GM10266 (cell line): Measurements from ENCODE around the gene GNL1.
"Not testable (repeated sequence)": the region's sequence is repeated elsewhere in the genome, so short reads cannot be mapped to it uniquely, and the experiment has no call there.

Source experiments
- DNase-seq: peaks from one replicate; pipeline ENCODE4 v3.0.0; 2012; ENCODE audit errors: extremely low spot score
- TF ChIP-seq, protein P1 (sequence below): IDR thresholded peaks from 2 replicates; pipeline ENCODE4 v1.5.1; 2012; ENCODE audit warnings: mild to moderate bottlenecking, low read depth; ENCODE audit not compliant: control insufficient read depth, insufficient read depth; ENCODE audit errors: missing control alignments

GNL1 gene

DNA sequence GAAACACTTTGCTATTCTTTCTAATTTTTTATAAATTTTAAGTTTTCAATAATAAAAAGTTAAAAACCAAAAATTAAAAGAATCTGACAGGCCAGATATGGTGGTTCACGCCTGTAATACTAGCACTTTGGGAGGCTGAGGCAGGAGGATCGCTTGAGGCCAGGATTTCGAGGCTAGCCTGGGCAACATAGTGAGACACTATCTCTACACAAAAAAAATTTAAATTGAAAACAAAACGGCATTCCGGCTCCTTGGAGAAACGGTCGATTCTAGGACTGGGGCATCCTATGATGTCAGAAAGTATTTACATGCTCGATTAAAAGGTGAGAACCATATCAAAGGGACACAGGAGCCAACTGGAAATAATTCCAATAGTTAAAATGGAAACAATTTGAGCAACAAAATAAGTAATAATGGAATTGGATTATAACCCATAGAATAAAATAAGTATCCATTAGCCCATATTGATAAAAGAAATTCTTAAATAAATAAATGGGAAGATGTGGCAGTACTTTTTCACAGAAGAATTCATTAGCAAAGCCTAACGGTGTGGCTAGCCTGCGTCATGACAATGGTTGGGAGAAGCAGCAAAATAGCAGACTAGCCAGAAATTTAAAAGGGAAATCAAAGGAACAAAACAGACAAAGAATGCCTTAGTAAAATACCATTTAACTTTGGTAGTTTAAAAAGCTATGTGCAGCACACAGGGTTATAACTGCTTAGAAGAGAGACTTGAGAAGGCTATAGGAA is 45.7 kb downstream of the GNL1 start:
- DNase-seq, result no peak
- TF ChIP-seq, protein P1, sequence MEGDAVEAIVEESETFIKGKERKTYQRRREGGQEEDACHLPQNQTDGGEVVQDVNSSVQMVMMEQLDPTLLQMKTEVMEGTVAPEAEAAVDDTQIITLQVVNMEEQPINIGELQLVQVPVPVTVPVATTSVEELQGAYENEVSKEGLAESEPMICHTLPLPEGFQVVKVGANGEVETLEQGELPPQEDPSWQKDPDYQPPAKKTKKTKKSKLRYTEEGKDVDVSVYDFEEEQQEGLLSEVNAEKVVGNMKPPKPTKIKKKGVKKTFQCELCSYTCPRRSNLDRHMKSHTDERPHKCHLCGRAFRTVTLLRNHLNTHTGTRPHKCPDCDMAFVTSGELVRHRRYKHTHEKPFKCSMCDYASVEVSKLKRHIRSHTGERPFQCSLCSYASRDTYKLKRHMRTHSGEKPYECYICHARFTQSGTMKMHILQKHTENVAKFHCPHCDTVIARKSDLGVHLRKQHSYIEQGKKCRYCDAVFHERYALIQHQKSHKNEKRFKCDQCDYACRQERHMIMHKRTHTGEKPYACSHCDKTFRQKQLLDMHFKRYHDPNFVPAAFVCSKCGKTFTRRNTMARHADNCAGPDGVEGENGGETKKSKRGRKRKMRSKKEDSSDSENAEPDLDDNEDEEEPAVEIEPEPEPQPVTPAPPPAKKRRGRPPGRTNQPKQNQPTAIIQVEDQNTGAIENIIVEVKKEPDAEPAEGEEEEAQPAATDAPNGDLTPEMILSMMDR, result no peak

DNA sequence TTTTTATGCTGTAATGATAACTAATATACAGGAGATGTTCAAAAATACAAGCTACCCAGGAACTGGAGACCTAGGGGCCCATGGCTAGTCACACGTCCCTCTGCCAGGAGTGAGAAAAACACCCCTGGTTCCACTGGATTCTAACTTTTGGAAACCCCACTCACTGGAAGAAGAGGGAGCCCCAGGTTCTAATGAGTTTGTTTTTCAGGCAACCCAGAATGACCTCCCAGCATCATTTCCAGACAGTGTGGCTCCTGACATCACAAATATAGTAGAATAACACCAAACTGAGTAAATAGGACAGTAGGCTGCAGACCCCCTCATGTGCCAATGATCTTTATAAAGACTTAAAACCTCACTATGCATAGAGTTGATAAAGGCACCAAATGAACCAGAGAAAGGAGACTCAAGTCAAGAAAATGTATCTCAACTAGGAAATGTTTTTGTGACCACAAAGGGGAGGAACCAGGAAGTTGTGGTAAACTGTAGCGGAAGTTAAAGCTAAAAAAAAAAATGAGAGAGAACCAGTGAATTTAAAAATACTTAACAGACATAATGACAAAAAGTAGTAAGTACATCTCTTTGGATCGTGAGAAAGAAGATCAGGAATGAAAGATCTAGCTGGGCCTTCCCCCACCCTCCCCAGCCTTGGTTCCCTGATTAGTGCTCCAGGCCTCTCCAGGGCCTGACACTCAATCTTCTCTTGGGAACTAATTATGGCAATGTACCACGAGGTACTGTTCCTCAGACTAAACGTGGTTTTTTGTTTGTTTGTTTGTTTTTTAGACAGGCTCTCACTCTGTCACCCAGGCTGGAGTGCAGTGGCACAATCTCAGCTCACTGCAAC is 47.2 kb downstream of the GNL1 start:
- TF ChIP-seq, protein P1, result no peak
- DNase-seq, result peak; percentile 60

DNA sequence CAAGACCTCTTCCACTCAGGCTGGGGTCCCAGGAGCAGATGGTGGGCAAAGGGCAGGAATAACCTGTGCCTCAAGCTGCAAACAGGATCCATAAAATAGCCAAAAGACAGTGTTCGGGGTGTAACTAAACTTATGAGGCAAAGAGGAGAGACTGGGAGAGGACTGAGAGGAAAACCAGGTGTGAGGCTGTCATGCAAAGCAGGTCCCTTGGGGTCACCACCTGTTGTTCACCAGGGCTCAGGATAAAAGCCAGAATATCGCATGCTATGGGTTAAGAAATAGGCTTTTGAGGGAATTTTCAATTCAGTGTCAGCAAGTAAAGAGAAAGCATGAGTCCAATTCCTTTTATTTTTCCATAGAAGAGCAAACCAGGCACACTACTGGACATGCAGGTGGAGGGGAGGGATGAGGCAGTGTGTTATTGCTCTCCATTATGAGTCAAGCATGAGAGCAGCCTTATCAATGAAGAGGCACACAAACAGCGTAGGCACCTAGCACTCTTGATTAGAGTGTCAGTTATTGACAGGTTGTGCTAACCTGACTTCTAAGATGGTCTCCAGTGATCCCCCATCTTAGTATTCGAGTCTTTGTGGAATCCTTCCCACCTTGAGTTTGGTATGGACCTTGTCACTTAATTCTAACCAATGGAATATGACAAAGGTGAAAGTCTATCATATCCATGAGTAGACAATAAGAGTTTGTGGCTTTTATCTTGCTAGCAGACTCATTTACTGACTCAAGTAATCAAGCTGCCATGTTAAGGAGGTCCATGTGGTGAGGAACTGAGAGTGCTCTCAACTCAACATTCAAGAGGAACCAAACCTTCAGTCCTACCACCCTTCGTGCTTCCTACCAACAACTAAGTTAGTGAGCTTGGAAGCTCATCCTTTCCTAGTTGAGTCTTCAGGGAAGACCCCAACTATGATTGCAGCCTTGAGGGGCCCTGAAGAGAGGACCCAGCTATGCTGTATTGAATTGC is 48.2 kb downstream of the GNL1 start:
- TF ChIP-seq, protein P1, result no peak
- no peak for DNase-seq

DNA sequence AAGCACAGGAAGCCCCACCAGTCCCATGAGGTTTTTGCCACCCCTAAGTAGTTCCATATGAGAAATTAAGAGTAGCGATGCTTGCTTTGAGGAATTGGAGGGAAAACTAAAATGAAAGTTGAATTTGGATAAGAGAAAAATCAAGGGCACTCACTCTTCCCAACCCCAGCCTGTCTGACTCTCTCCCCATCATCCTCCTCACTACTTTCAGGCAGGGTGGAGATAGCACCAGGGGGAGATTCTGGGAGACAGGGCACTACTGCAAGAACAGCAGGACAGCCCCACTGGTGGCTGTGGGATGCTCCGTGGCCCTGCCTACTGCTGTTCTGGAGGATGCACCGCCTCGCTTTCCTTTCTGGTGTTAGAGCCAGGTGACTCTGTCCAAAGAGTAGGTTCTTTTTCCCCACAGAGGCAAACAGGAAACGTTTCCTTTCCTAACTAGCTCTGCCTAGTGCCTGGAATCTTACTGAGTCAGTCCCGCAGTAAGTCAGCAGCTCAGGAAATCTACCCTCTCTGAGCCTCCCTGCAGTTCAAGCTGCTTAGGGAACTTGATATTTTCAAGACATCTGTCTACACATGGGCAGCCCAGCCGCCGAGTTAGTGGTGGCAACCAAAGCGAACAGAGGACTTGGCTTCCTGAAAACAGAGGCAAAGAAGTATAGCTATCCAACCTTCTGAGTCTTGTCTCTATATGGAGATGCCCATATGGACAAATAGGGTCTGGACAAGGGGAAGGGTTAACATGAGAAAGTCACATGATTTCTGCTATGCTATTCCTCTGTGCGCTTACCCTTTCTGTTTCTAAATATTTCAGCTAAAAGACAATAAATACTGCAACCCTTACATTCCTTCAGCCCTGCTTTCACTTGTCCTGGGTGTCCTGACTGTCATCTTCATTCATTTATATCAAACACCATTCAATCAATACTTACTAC is 55.6 kb downstream of the GNL1 start:
- DNase-seq, result no peak
- TF ChIP-seq, protein P1, result no peak

DNA sequence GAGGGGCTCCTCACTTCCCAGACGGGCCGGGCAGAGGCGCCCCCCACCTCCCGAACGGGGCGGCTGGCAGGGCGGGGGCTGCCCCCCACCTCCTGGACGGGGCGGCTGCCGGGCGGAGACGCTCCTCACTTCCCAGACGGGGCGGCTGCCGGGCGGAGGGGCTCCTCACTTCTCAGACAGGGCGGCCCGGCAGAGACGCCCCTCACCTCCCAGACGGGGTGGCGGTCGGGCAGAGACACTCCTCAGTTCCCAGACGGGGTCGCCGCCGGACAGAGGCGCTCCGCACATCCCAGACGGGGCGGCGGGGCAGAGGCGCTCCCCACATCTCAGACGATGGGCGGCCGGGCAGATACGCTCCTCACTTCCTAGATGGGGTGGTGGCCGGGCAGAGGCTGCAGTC is 57.6 kb downstream of the GNL1 start:
- DNase-seq, result not testable (repeated sequence)

DNA sequence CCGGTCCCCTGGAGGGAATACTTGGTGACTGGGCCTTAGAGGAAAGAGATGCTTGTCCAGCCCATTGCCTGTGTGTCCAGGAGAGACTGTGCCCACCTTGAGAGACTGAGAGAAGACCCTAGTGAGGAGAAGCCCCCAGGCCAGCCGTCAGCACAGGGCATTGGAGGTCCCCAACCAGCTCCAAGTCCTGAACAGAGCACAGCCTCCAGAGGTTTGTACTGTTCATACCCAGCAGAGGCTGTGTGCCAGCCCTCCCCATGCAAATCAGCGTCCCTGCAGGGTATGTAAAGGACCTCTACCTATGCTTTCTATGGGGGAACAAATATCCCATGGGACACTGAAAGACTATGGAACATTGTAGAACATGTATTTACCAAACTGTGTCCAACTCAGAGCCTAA is 58.6 kb downstream of the GNL1 start:
- TF ChIP-seq, protein P1, result no peak

DNA sequence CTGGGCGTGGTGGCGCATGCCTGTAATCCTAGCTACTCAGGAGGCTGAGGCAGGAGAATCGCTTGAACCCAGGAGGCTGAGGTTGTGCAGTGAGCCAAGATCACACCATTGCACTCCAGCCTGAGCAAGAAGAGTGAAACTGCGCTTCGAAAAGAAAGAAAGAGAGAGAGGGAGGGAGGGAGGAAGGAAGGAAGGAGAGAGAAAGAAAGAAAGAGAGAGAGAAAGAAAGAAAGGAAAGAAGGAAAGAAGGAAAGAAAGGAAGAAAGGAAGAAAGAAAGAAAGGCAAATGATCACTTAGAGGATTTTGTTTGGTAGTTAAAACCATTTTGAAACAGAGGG is 59.1 kb downstream of the GNL1 start:
- not testable (repeated sequence) for DNase-seq

More for the DNA sequence above, 58.6 kb downstream of the GNL1 start:
- no peak for DNase-seq
